GM23338 (cell line): Measurements from ENCODE around the gene CAMTA1. TPM values are rescaled to one million over a fixed set of nuclear protein-coding genes. Genes with fewer than 3 reads are reported as not detected.

ENCODE experiments used
- ATAC-seq: fragments of 200-7000 bp; cut with Tn5 transposase; 3 replicates; pipeline ENCODE4 v1.9.1; 2020
- DNase-seq: peaks from one replicate; pipeline ENCODE4 v3.0.0-alpha.2; 2015; ENCODE audit warnings: low spot score
- H2AFZ ChIP-seq: fragments of 200-600 bp; sonication (generic); 2 replicates; pipeline ENCODE4 v1.8.0; 2016; ENCODE audit warnings: antibody characterized with exemption, mild to moderate bottlenecking, moderate library complexity
- H3F3A ChIP-seq: fragments of 200-600 bp; sonication (generic); replicated peaks from 2 replicates; pipeline ENCODE4 v1.8.0; 2017; ENCODE audit warnings: antibody characterized with exemption, mixed run types, low read depth
- H3K27ac ChIP-seq: fragments of 200-600 bp; sonication (generic); 2 replicates; pipeline ENCODE4 v1.6.1; 2016; ENCODE audit warnings: low read depth
- H3K27me3 ChIP-seq: fragments of 200-600 bp; sonication (generic); 2 replicates; pipeline ENCODE4 v1.8.0; 2016; ENCODE audit warnings: mild to moderate bottlenecking, mixed run types, moderate library complexity; ENCODE audit not compliant: insufficient read depth
- H3K36me3 ChIP-seq: fragments of 200-600 bp; sonication (generic); 2 replicates; pipeline ENCODE4 v1.8.0; 2016; ENCODE audit warnings: mild to moderate bottlenecking; ENCODE audit not compliant: insufficient read depth
- H3K4me1 ChIP-seq: fragments of 200-600 bp; sonication (generic); 2 replicates; pipeline ENCODE4 v1.8.0; 2016; ENCODE audit warnings: mild to moderate bottlenecking, moderate library complexity; ENCODE audit not compliant: insufficient read depth
- H3K4me2 ChIP-seq: fragments of 200-600 bp; sonication (generic); 2 replicates; pipeline ENCODE4 v1.7.1; 2017; ENCODE audit warnings: mixed run types
- H3K4me3 ChIP-seq: fragments of 200-600 bp; sonication (generic); 2 replicates; pipeline ENCODE4 v1.6.1; 2016; ENCODE audit warnings: mixed run types
- H3K79me2 ChIP-seq: fragments of 200-600 bp; sonication (generic); replicated peaks from 2 replicates; pipeline ENCODE4 v1.8.0; 2017; ENCODE audit warnings: mild to moderate bottlenecking; ENCODE audit not compliant: insufficient read depth
- H3K9me2 ChIP-seq: fragments of 200-600 bp; sonication (generic); 2 replicates; pipeline ENCODE4 v1.8.0; 2017; ENCODE audit not compliant: insufficient read depth
- H4K20me1 ChIP-seq: fragments of 200-600 bp; sonication (generic); replicated peaks from 2 replicates; pipeline ENCODE4 v1.8.0; 2017; ENCODE audit warnings: mild to moderate bottlenecking; ENCODE audit not compliant: insufficient read depth
- H3K27ac Mint-ChIP-seq: 2 replicates; pipeline ENCODE4 v1.8.0; 2020; ENCODE audit warnings: inconsistent platforms, mild to moderate bottlenecking, moderate library complexity, mixed read lengths
- H3K27me3 Mint-ChIP-seq: 3 replicates; pipeline ENCODE4 v1.8.0; 2022; ENCODE audit warnings: low read depth, mild to moderate bottlenecking, moderate library complexity, mixed read lengths, inconsistent platforms; ENCODE audit not compliant: insufficient read depth, poor library complexity
- H3K36me3 Mint-ChIP-seq: 3 replicates; pipeline ENCODE4 v1.8.0; 2021; ENCODE audit warnings: low read depth, mild to moderate bottlenecking, inconsistent platforms, moderate library complexity, mixed read lengths
- H3K4me1 Mint-ChIP-seq: 3 replicates; pipeline ENCODE4 v1.8.0; 2020; ENCODE audit warnings: mild to moderate bottlenecking, inconsistent platforms, mixed read lengths
- H3K4me3 Mint-ChIP-seq: 3 replicates; pipeline ENCODE4 v1.8.0; 2021; ENCODE audit warnings: moderate library complexity, mild to moderate bottlenecking, inconsistent platforms, mixed read lengths
- H3K9me3 Mint-ChIP-seq: 3 replicates; pipeline ENCODE4 v1.8.0; 2020; ENCODE audit warnings: moderate library complexity, mild to moderate bottlenecking, inconsistent platforms, mixed read lengths
- CREB1 ChIP-seq: fragments of 250-450 bp; sonication (Bioruptor Pico); IDR thresholded peaks from 2 replicates; pipeline ENCODE4 v1.5.0; 2020; ENCODE audit warnings: low read depth, mild to moderate bottlenecking, moderate library complexity
- EZH2 ChIP-seq: fragments of 200-600 bp; sonication (generic); IDR thresholded peaks from one replicate; pipeline ENCODE4 v1.8.0; 2017; ENCODE audit warnings: antibody characterized with exemption, mild to moderate bottlenecking, low read depth; ENCODE audit not compliant: unreplicated experiment
- EZH2phosphoT487 ChIP-seq: fragments of 200-600 bp; sonication (generic); IDR thresholded peaks from one replicate; pipeline ENCODE4 v1.8.1; 2018; ENCODE audit warnings: antibody characterized with exemption; ENCODE audit not compliant: unreplicated experiment
- JUNB ChIP-seq: IDR thresholded peaks from one replicate; pipeline ENCODE4 v1.6.1; 2016; ENCODE audit warnings: antibody characterized with exemption; ENCODE audit not compliant: unreplicated experiment
- NANOG ChIP-seq: IDR thresholded peaks from 2 replicates; pipeline ENCODE4 v1.6.1; 2016; ENCODE audit warnings: antibody characterized with exemption, borderline replicate concordance
- POLR2AphosphoS5 ChIP-seq: IDR thresholded peaks from 2 replicates; pipeline ENCODE4 v1.6.1; 2016; ENCODE audit warnings: antibody characterized with exemption, low read depth
- STAT1 ChIP-seq: IDR thresholded peaks from one replicate; pipeline ENCODE4 v1.6.1; 2016; ENCODE audit warnings: antibody characterized with exemption; ENCODE audit not compliant: unreplicated experiment
- ZNF114 ChIP-seq: fragments of 250-450 bp; sonication (Bioruptor Pico); IDR thresholded peaks from 2 replicates; pipeline ENCODE4 v1.5.0; 2020; ENCODE audit warnings: mild to moderate bottlenecking, moderate library complexity
- ZNF331 ChIP-seq: fragments of 250-450 bp; sonication (Bioruptor Pico); IDR thresholded peaks from 2 replicates; pipeline ENCODE4 v1.5.0; 2020; ENCODE audit warnings: low read depth, mild to moderate bottlenecking, moderate library complexity
- polyA plus RNA-seq: library from polyadenylated mRNA; unstranded; fragments of >200 nt; fragmentation: Nextera tagmentation; extraction: Ambion mirVana; gene quantifications from 2 replicates; pipeline ENCODE4 v1.2.1, GENCODE V29; 2016
- total RNA-seq: library from RNA; depleted of rRNA; stranded (reverse); fragments of >200 nt; shearing (Covaris generic); gene quantifications from 2 replicates; pipeline ENCODE4 v1.2.3, GENCODE V29; 2014
- TF ChIP-seq, protein P1 (sequence below): fragments of 250-450 bp; sonication (Bioruptor Pico); IDR thresholded peaks from 2 replicates; pipeline ENCODE4 v1.5.0; 2020; ENCODE audit warnings: mild to moderate bottlenecking, moderate library complexity
- TF ChIP-seq, protein P2 (sequence below): IDR thresholded peaks from 2 replicates; pipeline ENCODE4 v1.6.1; 2016; ENCODE audit warnings: antibody characterized with exemption
- TF ChIP-seq, protein P3 (sequence below), 2 experiments: fragments of 200-600 bp in 1 of 2; sonication (generic) in 1 of 2; conservative IDR thresholded peaks; 2 replicates each; pipeline versions ENCODE4 v1.5.1 to v1.6.1; 2016 to 2017; ENCODE audit warnings: antibody characterized with exemption in 2 of 2, low read depth in 2 of 2, mild to moderate bottlenecking in 2 of 2, moderate library complexity in 1 of 2
- TF ChIP-seq, protein P4 (sequence below): IDR thresholded peaks from one replicate; pipeline ENCODE4 v1.6.1; 2018; ENCODE audit warnings: antibody characterized with exemption; ENCODE audit not compliant: unreplicated experiment

The CAMTA1 gene
- total and polyA plus RNA-seq, 2 experiments from 2014 or later = 115 to 519 TPM

DNA sequence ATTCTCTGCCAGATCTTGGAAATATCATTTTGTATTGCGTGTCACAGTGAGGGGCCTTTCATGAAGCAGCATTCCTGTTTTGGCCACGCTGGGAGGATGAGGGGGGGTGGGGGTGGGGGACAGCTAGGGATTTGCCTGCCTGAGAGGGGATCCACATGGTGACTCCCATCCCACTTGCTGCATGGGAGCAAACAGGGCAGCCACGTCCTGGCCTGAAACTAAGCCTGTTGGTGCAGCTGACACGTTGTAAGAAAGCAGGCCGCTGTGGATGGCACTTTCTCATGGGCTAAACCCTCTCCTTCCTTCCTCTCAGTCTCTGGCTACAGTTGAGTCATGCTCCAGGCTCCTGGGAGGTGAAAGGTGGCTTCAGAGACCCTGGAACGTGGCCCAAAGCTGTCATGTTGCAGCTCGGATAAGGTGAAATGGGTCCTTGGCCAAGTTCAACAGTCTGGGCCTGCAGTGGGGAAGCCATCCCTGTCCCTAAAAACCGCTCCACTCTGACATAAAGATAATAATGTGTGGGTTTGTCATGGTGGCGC, 639.2 kb downstream of the CAMTA1 start:
- Histone ChIP-seq H3F3A (no peaks in the 10 kb centered on the region), H3K4me1 (0 out of 2 replicates have a peak, but pooled peaks cover 5% of the 10 kb centered on the region), H3K4me2 (no peak overlapping the region), H3K36me3 (no peaks in the 10 kb centered on the region), H3K27me3 (no peaks in the 10 kb centered on the region), H3K27ac (no peak overlapping the region), H3K9me2 (no peaks in the 10 kb centered on the region), H3K4me3 (no peak overlapping the region), H3K79me2 (no peaks in the 10 kb centered on the region), H4K20me1 (no peaks in the 10 kb centered on the region), H2AFZ (no peak overlapping the region)
- ATAC-seq (no peak), DNase-seq (no peak)
- TF ChIP-seq, protein P1, sequence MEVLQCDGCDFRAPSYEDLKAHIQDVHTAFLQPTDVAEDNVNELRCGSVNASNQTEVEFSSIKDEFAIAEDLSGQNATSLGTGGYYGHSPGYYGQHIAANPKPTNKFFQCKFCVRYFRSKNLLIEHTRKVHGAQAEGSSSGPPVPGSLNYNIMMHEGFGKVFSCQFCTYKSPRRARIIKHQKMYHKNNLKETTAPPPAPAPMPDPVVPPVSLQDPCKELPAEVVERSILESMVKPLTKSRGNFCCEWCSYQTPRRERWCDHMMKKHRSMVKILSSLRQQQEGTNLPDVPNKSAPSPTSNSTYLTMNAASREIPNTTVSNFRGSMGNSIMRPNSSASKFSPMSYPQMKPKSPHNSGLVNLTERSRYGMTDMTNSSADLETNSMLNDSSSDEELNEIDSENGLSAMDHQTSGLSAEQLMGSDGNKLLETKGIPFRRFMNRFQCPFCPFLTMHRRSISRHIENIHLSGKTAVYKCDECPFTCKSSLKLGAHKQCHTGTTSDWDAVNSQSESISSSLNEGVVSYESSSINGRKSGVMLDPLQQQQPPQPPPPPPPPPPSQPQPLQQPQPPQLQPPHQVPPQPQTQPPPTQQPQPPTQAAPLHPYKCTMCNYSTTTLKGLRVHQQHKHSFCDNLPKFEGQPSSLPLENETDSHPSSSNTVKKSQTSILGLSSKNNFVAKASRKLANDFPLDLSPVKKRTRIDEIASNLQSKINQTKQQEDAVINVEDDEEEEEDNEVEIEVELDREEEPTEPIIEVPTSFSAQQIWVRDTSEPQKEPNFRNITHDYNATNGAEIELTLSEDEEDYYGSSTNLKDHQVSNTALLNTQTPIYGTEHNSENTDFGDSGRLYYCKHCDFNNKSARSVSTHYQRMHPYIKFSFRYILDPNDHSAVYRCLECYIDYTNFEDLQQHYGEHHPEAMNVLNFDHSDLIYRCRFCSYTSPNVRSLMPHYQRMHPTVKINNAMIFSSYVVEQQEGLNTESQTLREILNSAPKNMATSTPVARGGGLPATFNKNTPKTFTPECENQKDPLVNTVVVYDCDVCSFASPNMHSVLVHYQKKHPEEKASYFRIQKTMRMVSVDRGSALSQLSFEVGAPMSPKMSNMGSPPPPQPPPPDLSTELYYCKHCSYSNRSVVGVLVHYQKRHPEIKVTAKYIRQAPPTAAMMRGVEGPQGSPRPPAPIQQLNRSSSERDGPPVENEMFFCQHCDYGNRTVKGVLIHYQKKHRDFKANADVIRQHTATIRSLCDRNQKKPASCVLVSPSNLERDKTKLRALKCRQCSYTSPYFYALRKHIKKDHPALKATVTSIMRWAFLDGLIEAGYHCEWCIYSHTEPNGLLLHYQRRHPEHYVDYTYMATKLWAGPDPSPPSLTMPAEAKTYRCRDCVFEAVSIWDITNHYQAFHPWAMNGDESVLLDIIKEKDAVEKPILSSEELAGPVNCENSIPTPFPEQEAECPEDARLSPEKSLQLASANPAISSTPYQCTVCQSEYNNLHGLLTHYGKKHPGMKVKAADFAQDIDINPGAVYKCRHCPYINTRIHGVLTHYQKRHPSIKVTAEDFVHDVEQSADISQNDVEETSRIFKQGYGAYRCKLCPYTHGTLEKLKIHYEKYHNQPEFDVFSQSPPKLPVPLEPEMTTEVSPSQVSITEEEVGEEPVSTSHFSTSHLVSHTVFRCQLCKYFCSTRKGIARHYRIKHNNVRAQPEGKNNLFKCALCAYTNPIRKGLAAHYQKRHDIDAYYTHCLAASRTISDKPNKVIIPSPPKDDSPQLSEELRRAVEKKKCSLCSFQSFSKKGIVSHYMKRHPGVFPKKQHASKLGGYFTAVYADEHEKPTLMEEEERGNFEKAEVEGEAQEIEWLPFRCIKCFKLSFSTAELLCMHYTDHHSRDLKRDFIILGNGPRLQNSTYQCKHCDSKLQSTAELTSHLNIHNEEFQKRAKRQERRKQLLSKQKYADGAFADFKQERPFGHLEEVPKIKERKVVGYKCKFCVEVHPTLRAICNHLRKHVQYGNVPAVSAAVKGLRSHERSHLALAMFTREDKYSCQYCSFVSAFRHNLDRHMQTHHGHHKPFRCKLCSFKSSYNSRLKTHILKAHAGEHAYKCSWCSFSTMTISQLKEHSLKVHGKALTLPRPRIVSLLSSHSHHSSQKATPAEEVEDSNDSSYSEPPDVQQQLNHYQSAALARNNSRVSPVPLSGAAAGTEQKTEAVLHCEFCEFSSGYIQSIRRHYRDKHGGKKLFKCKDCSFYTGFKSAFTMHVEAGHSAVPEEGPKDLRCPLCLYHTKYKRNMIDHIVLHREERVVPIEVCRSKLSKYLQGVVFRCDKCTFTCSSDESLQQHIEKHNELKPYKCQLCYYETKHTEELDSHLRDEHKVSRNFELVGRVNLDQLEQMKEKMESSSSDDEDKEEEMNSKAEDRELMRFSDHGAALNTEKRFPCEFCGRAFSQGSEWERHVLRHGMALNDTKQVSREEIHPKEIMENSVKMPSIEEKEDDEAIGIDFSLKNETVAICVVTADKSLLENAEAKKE (CRISPR knock-in tag) = no peak
- no peak for TF ChIP-seq EZH2
- TF ChIP-seq, protein P2, sequence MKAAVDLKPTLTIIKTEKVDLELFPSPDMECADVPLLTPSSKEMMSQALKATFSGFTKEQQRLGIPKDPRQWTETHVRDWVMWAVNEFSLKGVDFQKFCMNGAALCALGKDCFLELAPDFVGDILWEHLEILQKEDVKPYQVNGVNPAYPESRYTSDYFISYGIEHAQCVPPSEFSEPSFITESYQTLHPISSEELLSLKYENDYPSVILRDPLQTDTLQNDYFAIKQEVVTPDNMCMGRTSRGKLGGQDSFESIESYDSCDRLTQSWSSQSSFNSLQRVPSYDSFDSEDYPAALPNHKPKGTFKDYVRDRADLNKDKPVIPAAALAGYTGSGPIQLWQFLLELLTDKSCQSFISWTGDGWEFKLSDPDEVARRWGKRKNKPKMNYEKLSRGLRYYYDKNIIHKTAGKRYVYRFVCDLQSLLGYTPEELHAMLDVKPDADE = no peak
- no peak for TF ChIP-seq EZH2phosphoT487
- no peak for TF ChIP-seq NANOG
- no peak for TF ChIP-seq ZNF114 (CRISPR knock-in tag)
- TF ChIP-seq ZNF331 (CRISPR knock-in tag) = no peak
- no peak for TF ChIP-seq STAT1
- TF ChIP-seq, protein P3, sequence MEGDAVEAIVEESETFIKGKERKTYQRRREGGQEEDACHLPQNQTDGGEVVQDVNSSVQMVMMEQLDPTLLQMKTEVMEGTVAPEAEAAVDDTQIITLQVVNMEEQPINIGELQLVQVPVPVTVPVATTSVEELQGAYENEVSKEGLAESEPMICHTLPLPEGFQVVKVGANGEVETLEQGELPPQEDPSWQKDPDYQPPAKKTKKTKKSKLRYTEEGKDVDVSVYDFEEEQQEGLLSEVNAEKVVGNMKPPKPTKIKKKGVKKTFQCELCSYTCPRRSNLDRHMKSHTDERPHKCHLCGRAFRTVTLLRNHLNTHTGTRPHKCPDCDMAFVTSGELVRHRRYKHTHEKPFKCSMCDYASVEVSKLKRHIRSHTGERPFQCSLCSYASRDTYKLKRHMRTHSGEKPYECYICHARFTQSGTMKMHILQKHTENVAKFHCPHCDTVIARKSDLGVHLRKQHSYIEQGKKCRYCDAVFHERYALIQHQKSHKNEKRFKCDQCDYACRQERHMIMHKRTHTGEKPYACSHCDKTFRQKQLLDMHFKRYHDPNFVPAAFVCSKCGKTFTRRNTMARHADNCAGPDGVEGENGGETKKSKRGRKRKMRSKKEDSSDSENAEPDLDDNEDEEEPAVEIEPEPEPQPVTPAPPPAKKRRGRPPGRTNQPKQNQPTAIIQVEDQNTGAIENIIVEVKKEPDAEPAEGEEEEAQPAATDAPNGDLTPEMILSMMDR (conservative IDR thresholded peaks at IDR 0.05; ENCODE audit: low read depth in 2 of 2) = no peak
- no peak for TF ChIP-seq POLR2AphosphoS5
- TF ChIP-seq CREB1 (CRISPR knock-in tag) = no peak
- TF ChIP-seq, protein P4, sequence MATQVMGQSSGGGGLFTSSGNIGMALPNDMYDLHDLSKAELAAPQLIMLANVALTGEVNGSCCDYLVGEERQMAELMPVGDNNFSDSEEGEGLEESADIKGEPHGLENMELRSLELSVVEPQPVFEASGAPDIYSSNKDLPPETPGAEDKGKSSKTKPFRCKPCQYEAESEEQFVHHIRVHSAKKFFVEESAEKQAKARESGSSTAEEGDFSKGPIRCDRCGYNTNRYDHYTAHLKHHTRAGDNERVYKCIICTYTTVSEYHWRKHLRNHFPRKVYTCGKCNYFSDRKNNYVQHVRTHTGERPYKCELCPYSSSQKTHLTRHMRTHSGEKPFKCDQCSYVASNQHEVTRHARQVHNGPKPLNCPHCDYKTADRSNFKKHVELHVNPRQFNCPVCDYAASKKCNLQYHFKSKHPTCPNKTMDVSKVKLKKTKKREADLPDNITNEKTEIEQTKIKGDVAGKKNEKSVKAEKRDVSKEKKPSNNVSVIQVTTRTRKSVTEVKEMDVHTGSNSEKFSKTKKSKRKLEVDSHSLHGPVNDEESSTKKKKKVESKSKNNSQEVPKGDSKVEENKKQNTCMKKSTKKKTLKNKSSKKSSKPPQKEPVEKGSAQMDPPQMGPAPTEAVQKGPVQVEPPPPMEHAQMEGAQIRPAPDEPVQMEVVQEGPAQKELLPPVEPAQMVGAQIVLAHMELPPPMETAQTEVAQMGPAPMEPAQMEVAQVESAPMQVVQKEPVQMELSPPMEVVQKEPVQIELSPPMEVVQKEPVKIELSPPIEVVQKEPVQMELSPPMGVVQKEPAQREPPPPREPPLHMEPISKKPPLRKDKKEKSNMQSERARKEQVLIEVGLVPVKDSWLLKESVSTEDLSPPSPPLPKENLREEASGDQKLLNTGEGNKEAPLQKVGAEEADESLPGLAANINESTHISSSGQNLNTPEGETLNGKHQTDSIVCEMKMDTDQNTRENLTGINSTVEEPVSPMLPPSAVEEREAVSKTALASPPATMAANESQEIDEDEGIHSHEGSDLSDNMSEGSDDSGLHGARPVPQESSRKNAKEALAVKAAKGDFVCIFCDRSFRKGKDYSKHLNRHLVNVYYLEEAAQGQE = no peak
- TF ChIP-seq JUNB = no peak
- H3K36me3 Mint-ChIP-seq = peaks cover 6% of the 10 kb centered on the region
- H3K9me3 Mint-ChIP-seq = peaks cover 12% of the 10 kb centered on the region
- H3K4me1 Mint-ChIP-seq = peaks cover 7% of the 10 kb centered on the region
- H3K4me3 Mint-ChIP-seq = no peak overlapping the region
- peaks cover 1% of the 10 kb centered on the region for H3K27me3 Mint-ChIP-seq
- no peak overlapping the region for H3K27ac Mint-ChIP-seq
